Globus pallidus (tissue), 1 donor: ENCODE data around the gene NUPR1.
"Not testable (repeated sequence)": the region's sequence is repeated elsewhere in the genome, so short reads cannot be mapped to it uniquely, and the experiment has no call there.

Experiments
- DNase-seq: peaks from one replicate; pipeline ENCODE4 v3.0.0-alpha.2; 2015; ENCODE audit warnings: low spot score

Gene NUPR1

DNA sequence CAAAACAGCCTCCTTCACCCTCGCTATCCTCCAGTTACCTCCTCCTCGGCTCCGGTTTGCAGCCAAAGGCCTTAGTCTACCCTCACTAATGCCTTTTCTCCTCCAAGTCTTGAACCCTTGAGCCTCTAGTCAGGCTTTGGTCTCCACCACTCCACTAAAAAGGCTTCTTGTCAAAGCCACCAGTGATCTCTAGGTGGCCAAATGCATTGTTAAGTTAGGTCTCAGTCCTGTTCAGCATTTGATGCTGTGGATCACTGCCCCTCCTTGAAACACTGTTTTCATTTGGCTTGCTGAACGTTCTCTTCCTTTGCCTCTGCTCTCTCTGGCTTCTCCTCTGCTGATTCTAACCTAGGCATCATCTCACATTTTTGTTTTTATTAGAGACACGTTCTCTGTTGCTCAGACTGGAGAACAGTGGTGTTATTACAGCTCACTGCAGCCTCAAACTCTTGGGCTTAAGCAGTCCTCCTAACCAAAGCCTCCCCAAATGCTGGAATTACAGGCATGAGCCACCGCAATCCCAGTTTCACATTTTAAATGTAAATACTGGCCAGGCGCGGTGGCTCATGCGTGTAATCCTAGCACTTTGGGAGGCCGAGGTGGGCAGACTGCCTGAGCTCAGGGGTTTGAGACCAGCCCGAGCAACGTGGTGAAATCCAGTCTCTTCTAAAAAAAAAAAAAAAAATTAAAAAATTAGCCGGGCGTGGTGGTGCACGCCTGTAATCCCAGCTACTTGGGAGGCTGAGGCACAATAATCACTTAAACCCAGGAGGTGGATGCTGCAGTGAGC is 16.1 kb upstream of the NUPR1 start:
- no peak for DNase-seq

- peak; percentile 90 for DNase-seq
These were observed 15.2 kb upstream of the NUPR1 start, which contains the start of gene SGF29 for GRCh38 chr16:28553776-28554633. SGF29 (plus strand) TSS chr16:28553920; CDS start chr16:28581070, 27,150 bp downstream.

- no peak for DNase-seq
These were observed 10.6 kb upstream of the NUPR1 start for GRCh38 chr16:28549301-28549899.

DNA sequence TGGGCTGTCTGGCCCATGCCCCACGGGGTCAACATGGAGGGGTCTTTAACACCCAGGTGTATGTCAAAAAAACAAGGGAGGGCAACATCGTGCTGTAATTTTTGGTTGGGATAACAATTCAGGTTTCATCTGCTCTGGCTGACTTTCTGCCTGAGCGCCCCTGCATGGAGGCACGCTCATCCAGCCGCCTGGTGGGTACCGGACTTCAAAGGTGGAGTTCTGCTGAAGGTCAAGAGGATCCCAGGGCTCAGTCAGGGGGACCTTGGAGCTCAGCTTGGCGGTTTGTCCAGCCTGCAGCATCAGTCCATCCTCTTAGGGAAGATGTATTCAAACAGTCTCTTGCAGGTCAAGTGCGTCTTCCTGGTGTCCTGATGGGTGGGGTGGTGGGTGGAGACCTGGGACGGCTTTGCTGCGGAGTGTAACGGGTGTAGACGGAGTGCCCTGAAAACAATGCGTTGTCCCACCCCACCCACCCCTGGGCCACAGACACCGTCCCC is 9.6 kb upstream of the NUPR1 start:
- DNase-seq = no peak

- no peak for DNase-seq
These were observed 7.9 kb upstream of the NUPR1 start for GRCh38 chr16:28546626-28547025.

GRCh38 chr16:28545964-28546363 is 7.2 kb upstream of the NUPR1 start:
- DNase-seq = not testable (repeated sequence)

DNA sequence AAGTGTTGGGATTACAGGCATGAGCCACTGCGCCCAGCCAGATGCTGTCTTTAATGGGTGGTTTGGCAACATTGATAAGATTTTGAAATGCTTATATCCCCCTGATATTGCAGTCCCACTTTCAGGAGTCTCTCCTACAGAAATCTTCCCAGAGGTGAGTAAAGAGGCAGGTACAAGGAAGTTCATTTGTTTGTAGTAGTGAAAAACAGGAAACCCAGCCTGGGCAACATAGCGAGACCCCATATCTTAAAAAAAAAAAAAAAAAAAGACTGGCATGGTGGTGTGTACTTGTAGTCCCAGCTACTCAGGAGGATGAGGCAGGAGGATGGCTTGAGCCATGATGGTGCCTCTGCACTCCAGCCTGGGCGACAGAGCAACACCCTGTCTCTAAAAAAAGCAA is 6.2 kb upstream of the NUPR1 start:
- DNase-seq = no peak

- peak; percentile 33 for DNase-seq
These were observed 4.3 kb upstream of the NUPR1 start for GRCh38 chr16:28543072-28543471.

DNA sequence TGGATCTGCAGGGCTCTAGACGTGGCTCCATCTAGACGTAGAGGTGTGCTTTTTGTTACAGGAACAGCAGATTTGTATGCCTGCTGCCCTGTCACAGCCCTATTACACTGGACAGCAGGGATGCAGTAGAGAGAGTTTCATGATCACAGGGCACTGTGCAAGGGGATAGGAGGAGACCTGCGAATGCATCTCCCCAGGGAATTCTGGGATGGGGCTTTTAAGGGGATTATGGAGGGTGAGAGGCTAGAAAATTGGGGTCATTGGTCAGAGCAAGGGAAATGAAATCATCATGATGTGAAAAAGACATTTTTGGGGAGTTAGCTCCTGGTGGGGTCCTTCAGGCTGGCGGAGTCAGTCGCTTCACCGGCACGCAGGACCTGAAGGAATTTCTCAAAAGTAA is 3.9 kb upstream of the NUPR1 start:
- DNase-seq = no peak

- DNase-seq = no peak
These were observed 1.6 kb upstream of the NUPR1 start for GRCh38 chr16:28540346-28540745.

DNA sequence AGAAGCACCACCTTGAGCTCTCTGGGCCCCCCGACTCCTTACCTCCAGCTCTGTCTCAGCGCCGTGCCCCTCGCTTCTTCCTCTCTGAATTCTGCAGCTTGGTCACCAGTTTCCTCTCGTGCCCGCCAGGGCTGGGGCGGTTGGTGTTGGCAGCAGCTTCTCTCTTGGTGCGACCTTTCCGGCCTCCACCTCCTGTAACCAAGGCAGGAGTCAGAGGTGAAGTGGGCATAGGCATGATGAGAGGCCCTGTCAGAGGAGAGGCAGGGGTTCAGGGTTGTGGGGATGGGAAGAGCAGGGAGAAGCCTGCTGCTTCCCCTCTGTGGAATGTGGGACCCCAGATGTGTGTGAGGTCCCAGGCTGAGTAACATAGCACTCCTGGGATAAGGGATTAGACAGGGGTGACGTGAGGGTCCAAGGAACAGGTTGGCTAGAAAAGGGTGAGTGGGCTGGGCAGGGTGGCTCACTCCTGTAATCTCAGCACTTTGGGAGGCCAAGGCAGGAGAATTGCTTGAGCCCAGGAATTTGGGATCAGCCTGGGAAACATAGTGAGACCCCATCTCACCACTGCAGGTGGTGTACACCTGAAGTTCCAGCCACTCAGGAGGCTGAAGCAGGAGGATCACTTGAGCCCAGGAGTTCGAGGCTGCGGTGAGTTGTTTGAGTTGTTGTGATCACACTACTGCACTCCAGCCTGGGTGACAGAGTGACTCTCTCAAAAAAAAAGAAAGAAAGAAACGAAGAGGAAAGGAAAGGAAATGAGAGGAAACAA is 626 bp downstream of the NUPR1 start:
- no peak for DNase-seq

DNA sequence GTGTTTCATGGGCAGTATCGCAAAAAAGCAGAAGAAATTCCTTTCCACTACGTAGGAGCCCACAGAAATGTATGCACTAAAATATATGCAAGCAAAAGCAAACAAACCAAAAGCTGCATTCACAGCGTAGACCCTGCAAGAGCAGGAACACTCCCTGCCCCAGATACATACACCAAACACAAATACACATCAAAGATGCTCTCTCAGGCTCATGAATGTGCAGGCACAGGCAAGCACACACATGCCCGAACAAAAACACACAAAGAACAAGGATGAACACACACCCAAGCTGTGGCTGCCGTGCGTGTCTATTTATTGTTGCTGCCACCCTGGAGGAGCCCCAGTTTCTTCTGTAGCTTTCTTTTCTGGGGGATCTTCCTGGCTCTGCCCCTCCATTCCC is 1.7 kb downstream of the NUPR1 start:
- DNase-seq = no peak

DNA sequence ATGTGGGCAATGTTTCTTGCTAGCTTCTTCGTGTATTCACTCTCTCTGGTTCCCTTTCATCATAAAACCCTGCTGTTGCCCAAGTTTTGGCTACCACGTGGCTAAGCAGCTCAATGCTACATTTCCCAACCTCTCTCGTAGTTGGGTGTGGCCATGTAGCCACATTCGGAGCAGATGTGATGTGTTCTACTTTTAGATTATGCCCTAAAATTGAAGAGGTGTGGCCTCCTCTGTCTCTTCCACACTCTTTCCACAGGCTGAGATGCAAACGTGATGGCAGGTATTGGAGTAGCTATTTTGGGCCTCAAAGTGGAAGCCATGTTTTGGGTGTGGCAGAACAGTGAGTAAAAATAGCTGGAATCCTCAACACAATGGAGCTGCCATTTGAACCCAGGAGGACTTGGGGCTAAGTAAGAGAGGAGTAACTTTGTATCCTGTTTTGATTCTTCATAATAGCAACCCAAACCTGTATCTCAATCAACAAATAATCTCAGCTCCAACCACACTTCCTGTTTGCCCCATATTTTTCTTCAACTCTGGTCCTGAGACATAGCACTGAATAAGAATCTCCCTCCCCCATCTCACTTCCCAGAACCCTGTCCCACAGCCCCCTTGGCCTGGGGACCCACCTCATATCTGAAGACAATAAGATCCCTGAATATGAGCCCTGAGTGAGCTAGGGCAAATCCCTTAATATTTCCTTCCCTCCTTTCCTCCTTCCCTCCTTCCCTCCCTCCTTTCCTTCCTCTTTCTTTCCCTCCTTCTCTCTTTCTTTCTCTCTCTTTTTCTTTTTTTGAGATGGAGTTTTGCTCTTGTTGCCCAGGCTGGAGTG is 4.0 kb downstream of the NUPR1 start:
- DNase-seq = no peak

GRCh38 chr16:28532940-28533647 is 5.7 kb downstream of the NUPR1 start:
- DNase-seq = no peak

GRCh38 chr16:28531777-28532744 is 6.7 kb downstream of the NUPR1 start:
- DNase-seq = no peak

GRCh38 chr16:28529124-28529523 is 9.7 kb downstream of the NUPR1 start:
- no peak for DNase-seq

GRCh38 chr16:28528463-28528867 is 10.3 kb downstream of the NUPR1 start:
- DNase-seq = no peak

GRCh38 chr16:28527985-28528384 is 10.8 kb downstream of the NUPR1 start:
- no peak for DNase-seq
